ENCODE data around the gene KIAA0319L. TPM values are rescaled to one million over a fixed set of nuclear protein-coding genes. Genes with fewer than 3 reads are reported as not detected.

The KIAA0319L gene
- polyA plus RNA-seq, 1 donor (not counting 4 experiments of a cell fraction or from before 2014, with no cell fraction given), result 23.8 TPM

DNA sequence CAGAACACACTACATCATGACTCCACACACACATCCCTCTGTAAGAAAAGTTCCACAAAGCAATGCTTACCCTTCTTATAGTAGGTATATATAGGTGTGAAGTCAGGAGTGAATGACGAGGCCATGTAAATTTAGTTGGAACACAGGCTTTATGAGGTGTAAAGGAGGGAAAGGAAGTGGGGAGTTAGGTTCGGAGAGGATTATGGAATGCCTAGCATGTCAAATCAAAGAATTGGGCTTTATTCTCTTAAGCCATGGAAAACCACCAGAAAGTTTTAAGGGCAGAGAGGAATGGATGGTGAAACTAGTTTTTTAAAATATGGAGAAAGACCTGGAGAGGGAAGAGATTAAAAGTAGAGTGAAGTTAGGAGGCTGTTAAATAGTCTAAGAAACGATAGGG, 42.2 kb upstream of the KIAA0319L start:
- Histone ChIP-seq H3K4me3 (ENCODE audit: control insufficient read depth in 2 of 3, extremely low read depth in 1 of 3, insufficient read depth in 2 of 3, low read depth in 1 of 3, low read length in 3 of 3) (no peak overlapping the region), H3K4me1 (ENCODE audit: control insufficient read depth, extremely low read depth, insufficient read depth, low read length) (no peaks in the 10 kb centered on the region), H3K36me3 (ENCODE audit: control insufficient read depth in 2 of 2, extremely low read depth in 1 of 2, insufficient read depth in 2 of 2, low read length in 2 of 2) (peaks cover 16 to 22% of the 10 kb centered on the region in 2 experiments), H4K20me1 (ENCODE audit: control insufficient read depth, extremely low read depth, insufficient read depth, low read length) (no peaks in the 10 kb centered on the region), H3K9me1 (ENCODE audit: control insufficient read depth, extremely low read depth, insufficient read depth, low read length) (no peaks in the 10 kb centered on the region), H3K4me2 (ENCODE audit: control insufficient read depth, extremely low read depth, insufficient read depth, low read depth, low read length) (no peak overlapping the region), H3K9ac (ENCODE audit: control insufficient read depth, extremely low read depth, insufficient read depth, low read length) (no peak overlapping the region), H3K27me3 (ENCODE audit: control insufficient read depth, extremely low read depth, insufficient read depth, low read length) (no peaks in the 10 kb centered on the region), H3K9me3 (ENCODE audit: control insufficient read depth, low read depth, low read length) (no peaks in the 10 kb centered on the region), H3K27ac (ENCODE audit: control insufficient read depth, insufficient read depth, low read length) (no peak overlapping the region), H2AFZ (ENCODE audit: control insufficient read depth, low read length) (no peak overlapping the region), H3K79me2 (ENCODE audit: control insufficient read depth, insufficient read depth, low read length) (no peaks in the 10 kb centered on the region)
- DNase-seq (ENCODE audit: low read depth, low spot score) (no peak), FAIRE-seq (no peak)
- dilution Hi-C loops (cut with MboI; ENCODE audit: extremely low pct_ligation_motif_present, low sequenced_read_pairs), result no loop called here
- TF ChIP-seq EZH2 (IDR thresholded peaks at IDR 0.05; ENCODE audit: low read length), result no peak
- no peak for TF ChIP-seq CTCF (optimal IDR thresholded peaks at IDR 0.05 in 1 of 3, IDR thresholded peaks at IDR 0.05 in 1 of 3, conservative IDR thresholded peaks at IDR 0.05 in 1 of 3; ENCODE audit: extremely low read depth in 1 of 3, insufficient read depth in 2 of 3, low read length in 3 of 3)

DNA sequence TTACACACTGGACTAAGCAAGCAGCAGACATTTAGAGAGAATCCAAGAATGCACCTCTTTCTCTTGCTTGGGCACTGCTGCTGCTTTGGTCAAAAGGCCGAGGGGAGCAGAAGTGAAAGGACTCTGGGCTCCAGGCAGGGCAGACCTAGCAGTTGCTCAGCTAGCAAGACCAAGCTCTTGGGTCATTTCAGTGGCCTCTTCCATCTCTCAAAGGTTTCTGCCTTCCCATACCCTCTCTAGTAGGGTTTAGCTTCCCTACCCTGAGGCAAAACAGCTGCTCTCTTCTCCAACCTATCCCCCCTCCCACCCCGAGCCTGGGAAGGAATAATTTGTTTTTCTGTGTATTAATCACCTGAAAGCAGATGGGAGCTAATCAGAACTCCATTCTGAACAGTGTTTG, 41.7 kb upstream of the KIAA0319L start:
- H3K4me1 ChIP-seq (ENCODE audit: control insufficient read depth, extremely low read depth, insufficient read depth, low read length), result no peaks in the 10 kb centered on the region
- TF ChIP-seq CTCF (optimal IDR thresholded peaks at IDR 0.05 in 1 of 3, IDR thresholded peaks at IDR 0.05 in 1 of 3, conservative IDR thresholded peaks at IDR 0.05 in 1 of 3; ENCODE audit: extremely low read depth in 1 of 3, insufficient read depth in 2 of 3, low read length in 3 of 3) (no peak), EZH2 (IDR thresholded peaks at IDR 0.05; ENCODE audit: low read length) (no peak)
- H3K4me3 ChIP-seq (ENCODE audit: control insufficient read depth in 2 of 3, extremely low read depth in 1 of 3, insufficient read depth in 2 of 3, low read depth in 1 of 3, low read length in 3 of 3), result no peak overlapping the region
- no peaks in the 10 kb centered on the region for H3K9me1 ChIP-seq (ENCODE audit: control insufficient read depth, extremely low read depth, insufficient read depth, low read length)
- no peak overlapping the region for H2AFZ ChIP-seq (ENCODE audit: control insufficient read depth, low read length)
- no peaks in the 10 kb centered on the region for H3K79me2 ChIP-seq (ENCODE audit: control insufficient read depth, insufficient read depth, low read length)
- dilution Hi-C loops (cut with MboI; ENCODE audit: extremely low pct_ligation_motif_present, low sequenced_read_pairs), result no loop called here
- H3K9ac ChIP-seq (ENCODE audit: control insufficient read depth, extremely low read depth, insufficient read depth, low read length), result no peak overlapping the region
- H4K20me1 ChIP-seq (ENCODE audit: control insufficient read depth, extremely low read depth, insufficient read depth, low read length), result no peaks in the 10 kb centered on the region
- peaks cover 12 to 19% of the 10 kb centered on the region in 2 experiments for H3K36me3 ChIP-seq (ENCODE audit: control insufficient read depth in 2 of 2, extremely low read depth in 1 of 2, insufficient read depth in 2 of 2, low read length in 2 of 2)
- no peak overlapping the region for H3K4me2 ChIP-seq (ENCODE audit: control insufficient read depth, extremely low read depth, insufficient read depth, low read depth, low read length)
- DNase-seq (ENCODE audit: low read depth, low spot score) (no peak), FAIRE-seq (no peak)
- H3K27me3 ChIP-seq (ENCODE audit: control insufficient read depth, extremely low read depth, insufficient read depth, low read length), result no peaks in the 10 kb centered on the region
- no peak overlapping the region for H3K27ac ChIP-seq (ENCODE audit: control insufficient read depth, insufficient read depth, low read length)
- no peaks in the 10 kb centered on the region for H3K9me3 ChIP-seq (ENCODE audit: control insufficient read depth, low read depth, low read length)

All from keratinocyte (primary cell).